ENCODE data around the gene CDH19. TPM values are rescaled to one million over a fixed set of nuclear protein-coding genes. Genes with fewer than 3 reads are reported as not detected.

Gene CDH19
- total RNA-seq, 6 donors from 2014 or later = 1.0 to 3.1 (median 1.3) TPM

GRCh38 chr18:66510357-66511045 is 93.4 kb downstream of the CDH19 start:
- no peak overlapping the region for H3K27ac ChIP-seq
- no peak overlapping the region for H3K4me3 ChIP-seq
- TF ChIP-seq POLR2A (IDR thresholded peaks at IDR 0.05) = no peak
- TF ChIP-seq, protein P1, sequence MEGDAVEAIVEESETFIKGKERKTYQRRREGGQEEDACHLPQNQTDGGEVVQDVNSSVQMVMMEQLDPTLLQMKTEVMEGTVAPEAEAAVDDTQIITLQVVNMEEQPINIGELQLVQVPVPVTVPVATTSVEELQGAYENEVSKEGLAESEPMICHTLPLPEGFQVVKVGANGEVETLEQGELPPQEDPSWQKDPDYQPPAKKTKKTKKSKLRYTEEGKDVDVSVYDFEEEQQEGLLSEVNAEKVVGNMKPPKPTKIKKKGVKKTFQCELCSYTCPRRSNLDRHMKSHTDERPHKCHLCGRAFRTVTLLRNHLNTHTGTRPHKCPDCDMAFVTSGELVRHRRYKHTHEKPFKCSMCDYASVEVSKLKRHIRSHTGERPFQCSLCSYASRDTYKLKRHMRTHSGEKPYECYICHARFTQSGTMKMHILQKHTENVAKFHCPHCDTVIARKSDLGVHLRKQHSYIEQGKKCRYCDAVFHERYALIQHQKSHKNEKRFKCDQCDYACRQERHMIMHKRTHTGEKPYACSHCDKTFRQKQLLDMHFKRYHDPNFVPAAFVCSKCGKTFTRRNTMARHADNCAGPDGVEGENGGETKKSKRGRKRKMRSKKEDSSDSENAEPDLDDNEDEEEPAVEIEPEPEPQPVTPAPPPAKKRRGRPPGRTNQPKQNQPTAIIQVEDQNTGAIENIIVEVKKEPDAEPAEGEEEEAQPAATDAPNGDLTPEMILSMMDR (IDR thresholded peaks at IDR 0.05) = no peak
- no peak for TF ChIP-seq POLR2AphosphoS5 (IDR thresholded peaks at IDR 0.05)
- no peak for TF ChIP-seq EP300 (IDR thresholded peaks at IDR 0.05)
- no peaks in the 10 kb centered on the region for H3K27me3 ChIP-seq
- no peak for DNase-seq
- peaks cover 0 to 6% (median 3%) of the 10 kb centered on the region in 4 donors for H3K4me1 ChIP-seq
- H3K9me3 ChIP-seq = no peaks in the 10 kb centered on the region
- no peak for ATAC-seq (ENCODE audit: low FRiP score in 2 of 2)
- WGBS, 2 donors = 29 to 49% methylated on average over 5 of the region's 5 CpGs
- H3K36me3 ChIP-seq = no peaks in the 10 kb centered on the region

GRCh38 chr18:66508937-66509336 is 95.0 kb downstream of the CDH19 start:
- Histone ChIP-seq H3K9me3 (no peaks in the 10 kb centered on the region), H3K4me1 (peaks cover 0 to 6% (median 3%) of the 10 kb centered on the region in 4 donors), H3K4me3 (no peak overlapping the region), H3K27ac (no peak overlapping the region), H3K36me3 (no peaks in the 10 kb centered on the region), H3K27me3 (no peaks in the 10 kb centered on the region)
- ATAC-seq (ENCODE audit: low FRiP score in 2 of 2) = no peak
- WGBS, 2 donors = 90 to 96% methylated on average over 3 of the region's 3 CpGs
- TF ChIP-seq EP300 (IDR thresholded peaks at IDR 0.05) (no peak), POLR2A (IDR thresholded peaks at IDR 0.05) (no peak), POLR2AphosphoS5 (IDR thresholded peaks at IDR 0.05) (no peak)
- TF ChIP-seq, protein P1 (IDR thresholded peaks at IDR 0.05) = no peak
- DNase-seq = no peak

- Histone ChIP-seq H3K9me3 (no peaks in the 10 kb centered on the region), H3K27ac (no peak overlapping the region), H3K27me3 (no peaks in the 10 kb centered on the region), H3K4me3 (no peak overlapping the region), H3K4me1 (no peaks in the 10 kb centered on the region), H3K36me3 (no peaks in the 10 kb centered on the region)
- DNase-seq = no peak
- 81 to 85% methylated on average over 1 of the region's 1 CpG for WGBS, 2 donors
- TF ChIP-seq EP300 (IDR thresholded peaks at IDR 0.05) (no peak), POLR2A (IDR thresholded peaks at IDR 0.05) (no peak), POLR2AphosphoS5 (IDR thresholded peaks at IDR 0.05) (no peak)
- TF ChIP-seq, protein P1 (IDR thresholded peaks at IDR 0.05) = no peak
- ATAC-seq (ENCODE audit: low FRiP score in 2 of 2) = no peak
Observed at GRCh38 chr18:66506178-66506577, 97.7 kb downstream of the CDH19 start.

DNA sequence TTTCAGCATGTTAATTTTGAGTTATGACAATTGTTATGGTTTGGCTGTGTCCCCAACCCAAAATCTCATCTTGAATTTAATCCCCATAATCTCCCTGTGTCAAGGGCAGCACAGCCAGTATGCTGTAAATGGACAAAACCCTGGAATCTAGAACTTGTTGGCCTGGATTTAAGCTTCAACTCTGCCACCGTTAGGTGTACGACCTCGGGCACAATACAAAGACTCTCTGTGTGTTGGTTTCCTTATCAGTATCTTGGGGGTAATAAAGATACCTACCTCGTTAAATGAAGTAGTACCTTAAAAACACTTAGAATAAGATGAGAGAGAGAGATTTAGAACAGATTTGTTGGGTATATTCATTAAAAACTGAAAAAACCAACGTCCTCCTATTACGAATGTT is 106.5 kb downstream of the CDH19 start:
- no peak overlapping the region for H3K4me3 ChIP-seq
- WGBS, 2 donors = 69 to 70% methylated on average over 6 of the region's 6 CpGs
- no peaks in the 10 kb centered on the region for H3K27me3 ChIP-seq
- no peaks in the 10 kb centered on the region for H3K9me3 ChIP-seq
- no peaks in the 10 kb centered on the region for H3K4me1 ChIP-seq
- H3K27ac ChIP-seq = no peak overlapping the region
- no peaks in the 10 kb centered on the region for H3K36me3 ChIP-seq
- DNase-seq (no peak), ATAC-seq (ENCODE audit: low FRiP score in 2 of 2) (no peak)
- TF ChIP-seq, protein P1 (IDR thresholded peaks at IDR 0.05) = no peak
- TF ChIP-seq POLR2AphosphoS5 (IDR thresholded peaks at IDR 0.05) = no peak
- no peak for TF ChIP-seq POLR2A (IDR thresholded peaks at IDR 0.05)
- no peak for TF ChIP-seq EP300 (IDR thresholded peaks at IDR 0.05)

DNA sequence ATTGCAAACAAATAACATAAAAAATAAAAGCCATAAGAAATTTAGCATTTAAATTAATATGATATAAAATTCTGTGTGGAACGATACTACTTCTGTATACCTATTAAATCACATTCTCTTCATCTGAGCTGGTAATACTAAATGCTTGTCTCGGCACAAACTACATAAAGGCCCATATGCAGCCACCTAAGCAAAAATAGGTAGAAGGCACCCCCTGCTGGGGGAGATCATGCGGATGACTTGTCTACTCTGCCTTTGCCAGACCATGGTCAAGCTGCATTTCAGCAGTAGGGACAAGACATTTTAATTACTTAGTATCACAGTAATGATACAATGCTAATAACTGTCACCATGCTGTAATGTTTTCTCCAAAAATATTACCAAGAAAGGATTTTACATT is 108.0 kb downstream of the CDH19 start:
- TF ChIP-seq POLR2AphosphoS5 (IDR thresholded peaks at IDR 0.05) (no peak), EP300 (IDR thresholded peaks at IDR 0.05) (no peak)
- TF ChIP-seq, protein P1 (IDR thresholded peaks at IDR 0.05) = peak in 3 of 6 experiments; percentile 42 to 48 (median 43)
- no peaks in the 10 kb centered on the region for H3K36me3 ChIP-seq
- no peak overlapping the region for H3K4me3 ChIP-seq
- no peak overlapping the region for H3K27ac ChIP-seq
- no peaks in the 10 kb centered on the region for H3K4me1 ChIP-seq
- WGBS, 2 donors = 43 to 46% methylated on average over 3 of the region's 3 CpGs
- DNase-seq (peak in 1 of 2 donors; percentile 49), ATAC-seq (ENCODE audit: low FRiP score in 2 of 2) (no peak)
- no peaks in the 10 kb centered on the region for H3K9me3 ChIP-seq
- H3K27me3 ChIP-seq = no peaks in the 10 kb centered on the region

All from upper lobe of left lung (tissue), 6 donors.